ENCODE measurements around the gene GP9.

GP9 gene

DNA sequence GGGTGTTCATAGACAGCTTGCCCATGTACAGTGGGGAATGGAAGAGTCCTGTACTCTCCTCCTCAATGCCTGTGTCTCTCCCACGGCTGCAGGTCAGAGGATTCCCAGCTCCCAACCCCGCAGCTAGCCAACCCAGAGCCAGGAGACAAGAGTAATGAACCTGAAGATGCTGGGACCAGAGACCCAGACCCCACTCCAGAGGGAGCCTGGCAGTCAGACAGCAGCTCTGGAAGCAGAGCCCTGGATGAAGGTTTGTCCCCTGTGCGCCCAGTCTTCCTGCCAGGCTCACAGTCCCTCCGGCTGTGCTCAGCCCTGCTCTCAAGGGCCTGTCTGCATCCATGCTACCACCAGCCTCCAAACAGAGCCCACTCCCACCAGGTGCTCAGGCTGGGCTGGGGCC is 30.0 kb upstream of the GP9 start:
- no peak for DNase-seq

GRCh38 chr3:129031476-129032215 is 28.9 kb upstream of the GP9 start:
- DNase-seq, result no peak

DNA sequence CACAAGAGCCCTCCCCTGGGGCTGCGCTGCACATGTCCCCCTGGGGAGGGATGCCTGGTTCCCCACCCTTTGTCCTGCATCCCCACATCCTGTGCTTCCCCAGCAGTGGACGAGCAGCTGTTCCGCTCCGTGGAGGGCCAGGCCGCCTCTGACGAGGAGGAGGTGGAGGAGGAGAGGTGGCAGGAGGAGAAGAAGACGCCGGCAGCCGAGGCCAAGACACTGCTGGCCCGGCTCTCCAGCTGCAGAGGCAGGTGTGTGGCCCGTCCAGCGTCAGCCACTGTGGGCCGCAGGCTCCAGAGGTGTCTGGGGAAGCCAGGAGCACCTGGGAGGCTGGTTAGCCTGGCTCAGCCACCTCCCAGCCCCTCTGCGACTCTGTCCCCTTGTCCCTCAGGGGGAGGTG is 27.9 kb upstream of the GP9 start:
- DNase-seq, result no peak

DNA sequence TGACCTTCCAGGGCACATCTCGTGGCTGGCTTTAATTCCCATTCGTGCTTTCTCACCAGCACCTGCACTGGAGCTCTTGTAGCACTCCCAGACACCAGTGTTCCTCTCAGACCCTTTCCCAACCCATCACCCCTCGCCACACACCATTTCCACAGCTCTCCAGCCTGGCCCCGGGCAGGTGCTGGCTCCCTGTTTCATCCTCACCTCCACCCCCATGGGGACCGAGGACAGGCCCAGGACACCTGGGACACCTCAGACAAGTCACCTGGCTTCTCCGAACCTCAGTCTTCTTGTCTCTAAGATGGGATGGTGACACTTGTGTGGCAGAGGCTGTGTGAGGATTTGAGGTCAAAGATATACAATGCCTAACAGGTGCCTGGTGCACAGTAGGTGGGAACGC is 27.4 kb upstream of the GP9 start:
- no peak for DNase-seq

- DNase-seq, result no peak
Measured at GRCh38 chr3:129033633-129034321, 26.8 kb upstream of the GP9 start.

GRCh38 chr3:129034642-129035041 is 25.9 kb upstream of the GP9 start:
- no peak for DNase-seq

DNA sequence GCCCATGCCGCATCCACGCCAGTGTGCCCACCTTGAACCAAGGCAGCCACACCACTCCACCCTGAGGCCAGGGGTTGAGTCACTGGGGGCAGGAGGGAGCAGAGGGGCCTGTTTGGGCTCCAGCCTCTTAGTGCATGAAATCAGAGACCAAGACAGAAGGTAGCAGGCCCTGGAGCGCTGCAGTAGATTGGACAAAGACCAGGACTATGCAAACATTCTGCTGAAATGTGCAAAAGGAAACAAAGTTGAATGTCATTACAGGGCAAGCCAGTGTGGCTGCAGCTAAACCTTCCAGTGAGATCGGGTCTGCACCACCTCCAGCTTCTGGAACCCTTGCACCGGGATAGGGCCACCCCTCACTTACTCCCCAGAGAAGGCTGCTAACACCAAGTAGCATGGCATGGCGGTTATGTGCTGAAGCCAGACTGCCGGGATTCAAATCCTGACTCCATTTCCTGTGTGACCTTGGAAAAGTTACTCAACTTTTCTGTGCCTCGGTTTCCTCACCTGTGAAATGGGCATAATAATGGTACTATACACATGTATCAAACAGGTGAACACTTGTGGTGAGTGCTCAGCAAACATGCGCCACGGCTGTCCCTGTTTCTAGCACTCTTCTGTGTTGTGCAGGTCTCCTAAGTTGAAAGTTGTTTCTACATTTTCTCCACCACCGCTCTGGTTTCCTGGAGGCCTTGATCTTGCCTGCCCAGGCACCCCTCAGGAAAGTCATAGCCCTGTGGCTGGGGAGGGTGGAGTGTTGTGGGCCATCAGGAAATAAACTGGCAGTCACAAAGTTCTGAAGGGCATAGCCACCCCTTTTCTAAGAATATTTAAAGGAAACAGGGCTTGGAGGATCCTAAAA is 25.0 kb upstream of the GP9 start:
- no peak for DNase-seq

GRCh38 chr3:129036222-129037092 is 24.1 kb upstream of the GP9 start:
- no peak for DNase-seq

GRCh38 chr3:129037093-129037419 is 23.5 kb upstream of the GP9 start:
- DNase-seq, result no peak

DNA sequence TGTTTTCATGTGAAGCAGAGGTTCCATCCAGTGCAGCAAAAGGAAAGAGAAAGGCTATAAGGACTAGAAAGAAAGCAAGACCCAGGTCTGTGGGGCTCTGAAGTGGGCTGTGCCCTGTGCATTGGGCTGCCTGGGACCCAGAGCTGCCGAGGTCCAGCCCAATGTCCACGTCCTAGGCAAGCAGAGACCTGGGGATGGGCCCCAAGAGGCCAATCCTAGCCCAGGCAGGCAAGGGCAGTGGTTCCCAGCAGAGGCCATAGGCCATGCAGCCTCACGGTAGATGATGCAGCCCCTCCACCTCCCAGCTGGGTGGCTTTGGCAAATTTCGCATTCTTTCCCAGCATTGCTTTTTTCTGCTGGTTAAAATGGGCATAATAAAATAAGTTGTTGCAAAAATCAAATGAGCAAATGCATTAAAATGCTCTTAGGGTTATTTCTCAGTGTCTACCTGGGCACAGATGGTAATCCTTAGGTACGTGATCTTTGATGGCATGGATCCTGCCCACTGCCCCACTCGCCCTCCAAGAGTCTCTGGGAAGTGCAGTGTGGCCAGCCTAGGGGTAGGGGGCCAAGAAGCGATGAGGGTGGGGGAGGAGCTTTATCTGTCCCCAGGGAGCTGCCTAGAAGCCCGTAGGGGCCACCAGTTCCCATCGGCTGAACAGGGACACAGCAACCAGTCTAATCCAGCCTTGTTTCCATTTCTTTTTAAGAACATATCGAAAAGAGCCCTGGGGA is 22.3 kb upstream of the GP9 start:
- DNase-seq, result no peak

- no peak for DNase-seq
Measured at GRCh38 chr3:129039271-129040038, 21.1 kb upstream of the GP9 start.

DNA sequence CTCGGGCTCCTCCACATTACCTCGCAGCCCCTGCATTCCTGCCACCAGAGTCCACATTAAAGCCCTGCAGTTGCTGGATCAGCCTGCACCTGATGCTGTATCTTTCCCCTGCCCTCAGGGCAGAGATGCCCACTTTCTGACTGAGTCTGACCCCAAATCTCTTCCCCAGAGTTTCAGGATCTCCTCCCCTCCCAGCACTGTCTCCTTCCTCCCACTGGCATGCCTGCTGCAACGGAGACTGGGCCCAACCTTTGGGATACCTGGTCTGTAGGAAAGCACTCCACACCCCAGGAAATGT is 20.6 kb upstream of the GP9 start:
- no peak for DNase-seq

GRCh38 chr3:129040579-129041300 is 19.8 kb upstream of the GP9 start:
- no peak for DNase-seq

GRCh38 chr3:129045675-129046036 is 14.9 kb upstream of the GP9 start:
- DNase-seq, result no peak

GRCh38 chr3:129046037-129046731 is 14.4 kb upstream of the GP9 start:
- no peak for DNase-seq

DNA sequence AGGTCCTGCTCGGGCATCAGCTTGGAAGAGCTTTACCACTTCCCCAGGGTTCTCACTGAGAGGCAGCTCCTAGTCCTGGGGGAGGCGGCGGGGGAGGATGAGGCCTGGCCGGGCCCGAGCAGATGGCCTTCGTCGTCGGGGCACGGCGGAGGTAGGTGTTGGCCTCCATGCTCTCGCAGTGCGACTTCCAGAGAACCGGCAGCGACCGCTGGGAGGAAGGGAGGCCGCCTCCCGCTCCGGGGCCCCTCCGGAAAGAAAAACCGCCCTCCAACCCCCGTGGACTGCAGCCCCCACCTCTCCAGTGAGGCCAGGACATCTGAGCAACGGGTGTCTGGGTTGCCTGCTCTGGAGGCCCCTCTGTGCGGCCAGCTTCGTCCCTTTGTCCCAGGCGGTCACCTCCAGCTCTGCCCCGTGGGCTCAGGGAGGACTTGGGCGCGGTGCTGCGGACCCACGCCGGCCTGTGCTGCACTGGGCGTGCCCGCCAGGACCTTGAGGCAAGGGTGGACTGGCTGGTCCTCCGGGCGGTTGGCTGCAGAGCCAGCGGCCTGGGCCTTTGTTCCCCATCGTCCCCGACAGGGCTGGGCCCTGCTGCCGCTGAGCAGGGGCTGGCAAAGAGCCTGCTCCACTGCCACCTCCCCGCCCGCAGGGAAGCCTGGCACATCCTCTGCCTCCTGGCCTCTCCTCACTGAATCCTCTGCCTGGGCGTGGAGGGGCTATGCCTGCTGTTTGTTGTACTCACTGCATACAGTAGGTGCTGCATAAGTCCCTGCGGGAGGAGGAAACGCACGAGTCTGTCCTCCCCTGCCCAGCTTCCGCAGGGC is 13.6 kb upstream of the GP9 start:
- DNase-seq, result no peak

DNA sequence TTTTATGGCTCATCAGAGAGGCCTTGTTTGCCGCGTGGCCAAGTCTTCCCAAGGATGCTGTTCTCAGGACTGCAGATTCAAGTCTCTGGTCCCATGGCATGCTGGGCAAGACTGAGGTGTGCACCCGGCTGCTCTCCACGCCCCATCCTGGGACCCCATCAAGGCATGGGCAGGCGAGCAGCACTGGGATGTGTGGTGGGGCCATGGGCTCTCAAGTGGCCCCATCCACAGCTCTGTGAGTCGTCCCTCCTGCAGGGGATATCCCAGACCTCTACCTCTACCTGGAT is 13.1 kb upstream of the GP9 start:
- DNase-seq, result no peak

- no peak for DNase-seq
Measured at GRCh38 chr3:129050556-129051295, 9.9 kb upstream of the GP9 start.

DNA sequence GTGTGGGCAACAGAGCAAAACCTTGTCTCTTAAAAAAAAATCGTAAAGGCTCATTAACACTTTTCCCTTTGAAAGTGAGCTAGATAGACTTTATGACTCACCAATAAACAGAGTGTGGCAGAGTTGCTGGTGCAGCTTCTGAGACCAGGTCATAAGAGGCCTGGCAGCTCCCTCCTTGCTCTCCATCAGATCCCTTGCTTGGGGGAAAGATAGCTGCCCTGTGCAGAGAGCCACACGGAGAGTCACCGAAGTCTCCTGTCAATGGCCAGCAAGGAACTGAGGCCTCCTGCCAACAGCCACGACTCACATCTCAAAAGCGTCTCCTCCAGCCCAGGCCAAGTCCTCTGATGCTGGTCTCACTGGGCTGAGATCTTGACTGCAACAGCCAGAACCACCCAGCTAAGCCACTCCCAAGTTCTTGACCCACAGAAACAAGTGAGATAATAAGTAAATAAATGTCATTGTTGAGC is 8.7 kb upstream of the GP9 start:
- DNase-seq, result no peak
